GM18873 (cell line): Measurements from ENCODE around the gene STARD10.
"Not testable (repeated sequence)": the region's sequence is repeated elsewhere in the genome, so short reads cannot be mapped to it uniquely, and the experiment has no call there.

Source experiments
- ATAC-seq: cut with Tn5 transposase; IDR thresholded peaks from one replicate; pipeline ENCODE4 v1.9.1; 2021; ENCODE audit warnings: mild to moderate bottlenecking, moderate library complexity, moderate number of reproducible peaks; ENCODE audit not compliant: unreplicated experiment, low FRiP score

STARD10 gene

DNA sequence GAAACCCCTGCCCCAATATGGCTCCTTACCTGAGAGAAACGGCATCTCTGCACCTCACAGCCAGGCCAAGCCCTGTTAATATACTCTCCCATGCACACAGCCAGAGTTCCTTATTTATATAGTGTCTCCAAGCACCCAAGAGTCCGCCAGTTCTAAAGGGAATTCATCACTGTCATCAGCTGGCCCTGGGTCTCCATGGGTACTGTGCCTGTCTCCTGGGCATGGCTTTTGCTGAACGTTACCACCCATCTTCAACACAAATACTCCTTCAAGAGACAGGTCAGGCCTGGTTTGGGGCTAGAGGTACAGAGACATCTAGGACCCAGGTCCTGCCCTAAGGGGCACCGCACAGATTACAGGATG lies 18.7 kb upstream of the STARD10 start:
- no peak for ATAC-seq

DNA sequence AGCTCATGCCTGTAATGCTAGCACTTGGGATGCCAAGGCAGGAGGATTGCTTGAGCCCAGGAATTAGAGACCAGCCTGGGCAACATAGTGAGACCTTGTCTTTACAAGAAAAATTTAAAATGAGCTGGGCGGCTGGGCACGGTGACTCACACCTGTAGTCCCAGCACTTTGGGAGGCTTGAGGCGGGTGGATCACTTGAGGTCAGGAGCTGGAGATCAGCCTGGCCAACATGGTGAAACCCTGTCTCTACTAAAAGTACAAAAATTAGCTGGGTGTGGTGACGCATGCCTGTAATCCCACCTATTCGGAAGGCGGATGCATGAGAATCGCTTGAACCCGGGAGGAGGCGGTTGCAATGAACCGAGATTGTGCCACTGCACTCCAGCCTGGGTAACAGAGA lies 17.8 kb upstream of the STARD10 start:
- ATAC-seq, result not testable (repeated sequence)

DNA sequence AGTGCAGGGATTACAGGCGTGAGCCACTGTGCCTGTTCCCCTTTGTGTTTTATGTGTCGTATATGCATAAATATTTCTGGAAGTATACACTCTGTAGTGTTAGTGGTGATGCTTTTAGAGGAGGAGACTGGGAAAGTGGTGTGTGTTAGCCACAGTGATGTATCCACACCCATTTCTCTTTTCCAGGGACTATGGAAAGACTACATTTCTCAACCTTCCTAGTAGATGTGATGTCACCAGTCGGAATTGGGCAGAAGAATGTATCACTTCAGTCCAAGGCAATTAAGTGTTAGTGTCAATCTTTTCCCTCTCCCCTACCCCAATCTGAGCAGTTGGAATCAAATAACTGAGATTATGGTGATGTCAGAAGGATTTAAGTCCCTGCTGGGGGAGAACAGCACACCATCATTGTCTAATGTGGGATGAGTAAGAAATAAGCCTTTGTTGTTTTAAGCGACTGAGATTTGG lies 14.5 kb upstream of the STARD10 start:
- no peak for ATAC-seq

GRCh38 chr11:72807792-72808191 lies 13.9 kb upstream of the STARD10 start:
- ATAC-seq, result no peak

GRCh38 chr11:72807021-72807693 lies 13.3 kb upstream of the STARD10 start:
- ATAC-seq, result no peak

DNA sequence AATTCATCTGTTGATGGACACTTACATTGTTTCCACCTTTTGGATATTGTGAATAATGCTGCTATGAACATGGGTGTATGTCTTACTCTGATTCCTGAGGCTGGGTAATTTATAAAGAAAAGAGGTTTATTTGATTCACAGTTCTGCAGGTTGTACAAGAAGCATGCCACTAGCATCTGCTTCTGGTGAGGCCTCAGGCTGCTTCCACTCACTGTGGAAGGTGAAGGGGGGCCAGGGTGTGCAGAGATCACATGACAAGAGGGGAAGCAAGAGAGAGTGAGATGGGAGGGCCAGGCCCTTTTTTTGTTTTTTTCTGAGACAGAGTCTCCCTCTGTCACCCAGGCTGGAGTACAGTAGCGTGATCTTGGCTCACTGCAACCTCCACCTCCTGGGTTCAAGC lies 12.5 kb upstream of the STARD10 start:
- not testable (repeated sequence) for ATAC-seq

DNA sequence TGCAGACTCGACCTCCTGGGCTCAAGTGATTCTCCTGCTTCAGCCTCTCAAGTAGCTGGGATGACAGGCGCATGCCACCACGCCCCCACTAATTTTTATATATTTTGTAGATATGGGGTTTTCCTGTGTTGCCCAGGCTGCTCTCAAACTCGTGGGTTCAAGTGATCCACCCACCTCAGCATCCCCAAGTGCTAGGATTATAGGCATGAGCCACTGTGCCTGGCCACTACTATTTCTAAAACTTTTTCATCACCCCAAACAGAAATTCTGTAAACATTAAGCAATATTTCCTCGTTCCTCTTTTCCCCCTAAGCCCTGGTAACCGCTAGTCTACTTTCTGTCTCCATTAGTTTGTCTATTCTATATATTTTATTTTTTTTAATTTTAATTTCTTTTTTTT lies 11.4 kb upstream of the STARD10 start:
- no peak for ATAC-seq

DNA sequence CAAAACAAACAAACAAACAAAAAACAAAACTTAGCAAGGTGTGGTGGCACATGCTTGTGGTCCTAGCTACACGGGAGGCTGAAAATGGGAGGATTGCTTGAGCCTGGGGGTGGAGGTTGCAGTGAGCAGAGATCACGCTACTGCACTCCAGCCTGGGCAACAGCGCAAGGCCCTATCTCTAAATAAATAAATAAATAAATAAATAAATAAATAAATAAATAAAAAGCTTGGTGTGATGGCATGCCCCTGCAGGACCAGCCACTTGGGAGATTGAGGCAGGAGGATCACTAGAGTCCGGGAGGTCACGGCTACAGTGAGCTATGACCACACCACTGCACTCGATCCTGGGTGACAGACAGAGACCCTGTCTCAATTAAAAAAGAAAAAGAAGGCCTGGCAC lies 9.0 kb upstream of the STARD10 start:
- ATAC-seq, result no peak

- ATAC-seq, result no peak
These were observed 5.6 kb upstream of the STARD10 start for GRCh38 chr11:72799441-72799840.

GRCh38 chr11:72798361-72798760 lies 4.5 kb upstream of the STARD10 start:
- no peak for ATAC-seq

- ATAC-seq, result no peak
These were observed 797 bp downstream of the STARD10 start for GRCh38 chr11:72793076-72793424.

DNA sequence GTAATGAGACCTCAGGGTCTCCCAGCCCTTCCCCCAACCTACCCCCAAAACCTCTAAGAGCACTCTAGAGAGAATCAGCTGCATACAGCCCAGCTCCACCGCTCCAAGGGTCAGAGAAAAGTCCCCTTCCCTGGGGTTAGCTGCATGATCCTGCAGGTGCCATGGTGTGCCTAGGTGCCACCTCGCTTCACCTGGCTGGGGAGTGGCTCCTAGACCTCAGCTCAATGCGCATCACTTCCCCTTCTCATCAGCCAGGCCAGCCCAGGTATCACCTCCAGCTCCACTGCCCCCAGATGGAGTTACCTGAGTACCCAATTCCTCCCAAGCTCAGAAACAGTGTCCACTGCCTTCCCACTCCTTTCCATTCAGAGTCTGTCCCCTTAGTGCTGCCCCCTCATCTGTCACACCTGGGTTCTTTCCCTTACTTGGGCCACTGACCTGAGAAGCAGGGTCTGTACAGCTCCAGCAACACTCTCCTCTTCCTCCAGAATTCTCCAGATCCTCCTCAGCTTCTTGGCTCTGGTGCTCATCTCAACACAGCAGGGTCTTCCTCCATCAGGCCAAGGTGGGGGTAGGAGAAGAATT lies 1.3 kb downstream of the STARD10 start:
- no peak for ATAC-seq

DNA sequence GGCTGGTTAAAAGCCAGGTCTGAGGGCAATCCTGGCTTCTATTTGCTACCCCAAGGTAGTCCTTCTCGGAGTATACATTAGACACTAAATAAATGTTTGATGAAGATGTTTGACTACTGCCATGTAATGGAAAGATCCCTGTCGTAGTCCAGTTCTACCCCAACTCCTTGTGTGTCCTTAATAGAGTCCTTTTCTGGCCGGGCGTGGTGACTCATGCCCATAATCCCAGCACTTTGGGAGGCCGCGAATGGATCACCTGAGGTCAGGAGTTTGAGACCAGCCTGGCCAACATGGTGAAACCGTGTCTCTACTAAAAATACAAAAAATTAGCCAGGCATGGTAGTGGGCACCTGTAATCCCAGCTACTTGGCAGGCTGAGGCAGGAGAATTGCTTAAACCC lies 2.6 kb downstream of the STARD10 start:
- not testable (repeated sequence) for ATAC-seq

GRCh38 chr11:72789493-72790131 lies 4.2 kb downstream of the STARD10 start:
- no peak for ATAC-seq

DNA sequence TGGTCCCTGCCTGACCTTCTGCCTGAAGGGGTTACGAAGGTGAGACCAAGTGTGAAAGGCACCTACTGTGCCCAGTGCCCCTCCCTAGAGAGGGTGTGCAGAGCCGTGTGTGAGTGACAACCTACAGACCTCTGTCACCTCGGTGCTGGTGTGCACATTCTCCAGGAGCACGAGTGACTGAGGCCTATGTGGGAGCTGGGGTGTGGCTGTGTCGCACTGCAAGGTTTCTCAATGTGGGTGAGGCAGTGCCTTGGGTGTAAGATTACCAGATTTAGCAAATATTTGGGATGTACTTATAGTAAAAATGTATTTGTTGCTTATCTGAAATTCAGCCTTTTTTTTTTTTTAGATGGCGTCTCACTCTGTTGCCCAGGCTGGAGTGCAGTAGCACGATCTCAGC lies 5.6 kb downstream of the STARD10 start:
- ATAC-seq, result no peak

- ATAC-seq, result no peak
These were observed 6.4 kb downstream of the STARD10 start for GRCh38 chr11:72787216-72788104.

DNA sequence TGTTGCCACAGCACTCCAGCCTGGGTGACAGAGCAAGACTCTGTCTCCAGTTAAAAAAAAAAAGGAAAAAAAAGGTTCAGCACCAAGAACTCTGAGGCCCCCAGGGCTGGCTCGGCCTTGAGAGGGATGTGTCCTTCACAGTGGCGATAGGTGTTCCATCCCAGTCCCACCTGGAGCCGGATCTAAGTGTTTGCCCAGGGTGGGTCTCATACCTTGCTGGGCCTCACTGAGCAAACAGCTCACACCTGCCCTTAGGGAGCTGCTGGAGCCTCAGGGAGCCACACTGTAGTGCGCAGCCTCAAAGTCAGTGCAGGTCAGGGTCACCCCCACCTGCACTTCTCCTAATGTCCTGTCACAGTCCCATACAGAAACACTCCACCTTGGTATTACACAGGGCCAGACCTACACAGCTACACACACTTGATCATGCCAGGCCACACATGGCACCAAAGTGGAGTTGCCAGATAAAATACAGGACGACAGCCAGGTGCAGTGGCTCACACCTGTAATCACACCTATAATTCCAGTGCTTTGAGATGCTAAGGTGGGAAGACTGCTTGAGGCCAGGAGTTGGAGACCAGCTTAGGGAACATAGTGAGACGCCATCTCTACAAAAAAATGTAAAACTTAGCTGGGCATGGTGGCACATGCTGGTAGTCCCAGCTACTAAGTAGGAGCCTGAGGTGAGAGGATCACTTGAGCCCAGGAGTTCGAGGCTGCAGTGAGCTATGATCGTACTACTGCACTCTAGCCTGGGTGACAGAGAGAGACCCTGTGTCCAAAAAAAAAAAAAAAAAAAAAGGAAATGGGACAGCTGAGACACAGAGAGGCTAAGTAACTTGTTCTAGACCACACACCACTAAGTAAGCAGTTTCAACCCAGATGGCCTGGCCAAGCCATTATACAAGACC lies 7.3 kb downstream of the STARD10 start:
- no peak for ATAC-seq

GRCh38 chr11:72784662-72785061 lies 9.2 kb downstream of the STARD10 start:
- no peak for ATAC-seq

DNA sequence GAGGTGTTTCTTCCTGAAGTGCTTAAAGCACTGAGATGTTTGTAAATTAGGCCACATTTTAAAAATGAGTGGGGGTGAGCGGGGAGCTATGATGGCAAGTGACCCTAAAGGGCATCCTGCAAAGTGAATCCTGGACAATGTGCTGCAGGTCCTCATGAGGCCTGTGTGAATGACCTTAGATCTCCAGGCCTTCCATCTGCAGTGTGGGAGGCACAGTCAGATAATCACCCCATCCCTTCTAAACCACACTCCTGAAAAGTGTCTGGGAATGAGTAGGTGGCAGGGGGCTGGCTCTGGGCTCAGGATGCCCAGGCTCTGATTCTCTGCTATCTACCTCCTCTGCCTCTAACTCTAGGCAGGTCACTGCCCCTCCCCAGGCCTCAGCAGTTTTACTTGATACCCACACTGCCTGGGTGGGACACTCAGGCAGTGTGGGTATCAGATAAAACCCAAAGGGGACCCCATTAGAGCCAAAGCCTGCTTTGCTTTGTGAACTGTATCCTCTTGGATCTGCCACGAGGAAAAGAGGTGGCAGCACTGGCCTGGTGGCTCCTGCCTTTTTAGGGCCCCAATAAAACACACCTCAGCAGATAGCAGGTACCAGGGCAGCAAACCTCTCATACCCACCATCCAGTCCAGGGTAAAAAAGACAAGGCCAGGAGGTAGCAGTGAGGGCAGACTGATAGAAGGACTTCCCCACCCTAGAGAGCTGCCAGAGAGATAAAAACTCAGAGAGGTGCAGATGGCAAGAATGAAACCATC lies 10.5 kb downstream of the STARD10 start:
- ATAC-seq, result no peak
